Endodermal cell (in vitro differentiated cells): ENCODE measurements around the gene CNNM3. TPM values are rescaled to one million over a fixed set of nuclear protein-coding genes. Genes with fewer than 3 reads are reported as not detected.
"Not testable (repeated sequence)": the region's sequence is repeated elsewhere in the genome, so short reads cannot be mapped to it uniquely, and the experiment has no call there.

Source experiments
- DNase-seq: peaks from one replicate; pipeline ENCODE4 v3.0.0-alpha.2; 2017
- H3K27ac ChIP-seq: 2 replicates; pipeline ENCODE4 v1.5.1; 2013; ENCODE audit warnings: mild to moderate bottlenecking, low read depth, low read length, moderate library complexity
- H3K27me3 ChIP-seq: 2 replicates; pipeline ENCODE4 v1.6.1; 2013; ENCODE audit warnings: mild to moderate bottlenecking, low read length, moderate library complexity; ENCODE audit not compliant: insufficient read depth, control insufficient read depth, poor library complexity, severe bottlenecking
- H3K36me3 ChIP-seq: 2 replicates; pipeline ENCODE4 v1.7.0; 2013; ENCODE audit warnings: mild to moderate bottlenecking, low read length, moderate library complexity; ENCODE audit not compliant: control insufficient read depth, insufficient read depth
- H3K4me1 ChIP-seq: one replicate; pipeline ENCODE4 v1.7.0; 2013; ENCODE audit warnings: low read length; ENCODE audit not compliant: control insufficient read depth, insufficient read depth
- H3K4me3 ChIP-seq: 2 replicates; pipeline ENCODE4 v1.5.1; 2013; ENCODE audit warnings: mild to moderate bottlenecking, low read length, moderate library complexity
- H3K9ac ChIP-seq: 2 replicates; pipeline ENCODE4 v1.6.1; 2013; ENCODE audit warnings: mild to moderate bottlenecking, low read length, moderate library complexity; ENCODE audit not compliant: poor library complexity, severe bottlenecking; ENCODE audit errors: extremely low read depth
- H3K9me3 ChIP-seq: 2 replicates; pipeline ENCODE4 v1.6.1; 2013; ENCODE audit warnings: mild to moderate bottlenecking, low read length, moderate library complexity; ENCODE audit not compliant: control insufficient read depth
- H3K27ac Mint-ChIP-seq: 2 replicates; pipeline ENCODE4 v1.8.0; 2020; ENCODE audit warnings: mixed read lengths
- H3K27me3 Mint-ChIP-seq: 2 replicates; pipeline ENCODE4 v1.8.0; 2021; ENCODE audit warnings: mild to moderate bottlenecking, mixed read lengths; ENCODE audit not compliant: insufficient read depth
- H3K36me3 Mint-ChIP-seq: 2 replicates; pipeline ENCODE4 v1.8.0; 2020; ENCODE audit warnings: low read depth, mixed read lengths
- H3K4me1 Mint-ChIP-seq: 2 replicates; pipeline ENCODE4 v1.8.0; 2020; ENCODE audit warnings: mixed read lengths
- H3K4me3 Mint-ChIP-seq: 2 replicates; pipeline ENCODE4 v1.8.0; 2020; ENCODE audit warnings: mild to moderate bottlenecking, moderate library complexity, mixed read lengths
- H3K9me3 Mint-ChIP-seq: 2 replicates; pipeline ENCODE4 v1.8.0; 2020; ENCODE audit warnings: mild to moderate bottlenecking, mixed read lengths
- WGBS, 2 experiments: methylation state at CpG; one replicate each; pipeline versions ENCODE4 v1.1.5 to v1.1.7; 2013; ENCODE audit warnings: missing lambda C conversion rate in 2 of 2, mixed read lengths in 1 of 2; ENCODE audit not compliant: insufficient coverage in 1 of 2, insufficient read length in 1 of 2; 5-methylcytosine and 5-hydroxymethylcytosine counted together
- total RNA-seq, 2 donors: library from RNA; stranded (reverse); fragmentation: NEBNext Ultra II Directional in 1 of 2; extraction: Animal tissue kit (Norgen Biotek cat#: 25700) in 1 of 2; gene quantifications; 2 replicates in 1 of 2; 3 replicates in 1 of 2; pipeline ENCODE4 v1.2.1, GENCODE V29; 2021
- TF ChIP-seq, protein P1 (sequence below): fragments of 200-600 bp; sonication (generic); conservative IDR thresholded peaks from 2 replicates; pipeline ENCODE4 v1.5.0; 2021; ENCODE audit warnings: antibody characterized with exemption, mild to moderate bottlenecking

CNNM3 gene
- total RNA-seq, 2 donors from 2014 or later = 33.1 to 34.8 TPM

DNA sequence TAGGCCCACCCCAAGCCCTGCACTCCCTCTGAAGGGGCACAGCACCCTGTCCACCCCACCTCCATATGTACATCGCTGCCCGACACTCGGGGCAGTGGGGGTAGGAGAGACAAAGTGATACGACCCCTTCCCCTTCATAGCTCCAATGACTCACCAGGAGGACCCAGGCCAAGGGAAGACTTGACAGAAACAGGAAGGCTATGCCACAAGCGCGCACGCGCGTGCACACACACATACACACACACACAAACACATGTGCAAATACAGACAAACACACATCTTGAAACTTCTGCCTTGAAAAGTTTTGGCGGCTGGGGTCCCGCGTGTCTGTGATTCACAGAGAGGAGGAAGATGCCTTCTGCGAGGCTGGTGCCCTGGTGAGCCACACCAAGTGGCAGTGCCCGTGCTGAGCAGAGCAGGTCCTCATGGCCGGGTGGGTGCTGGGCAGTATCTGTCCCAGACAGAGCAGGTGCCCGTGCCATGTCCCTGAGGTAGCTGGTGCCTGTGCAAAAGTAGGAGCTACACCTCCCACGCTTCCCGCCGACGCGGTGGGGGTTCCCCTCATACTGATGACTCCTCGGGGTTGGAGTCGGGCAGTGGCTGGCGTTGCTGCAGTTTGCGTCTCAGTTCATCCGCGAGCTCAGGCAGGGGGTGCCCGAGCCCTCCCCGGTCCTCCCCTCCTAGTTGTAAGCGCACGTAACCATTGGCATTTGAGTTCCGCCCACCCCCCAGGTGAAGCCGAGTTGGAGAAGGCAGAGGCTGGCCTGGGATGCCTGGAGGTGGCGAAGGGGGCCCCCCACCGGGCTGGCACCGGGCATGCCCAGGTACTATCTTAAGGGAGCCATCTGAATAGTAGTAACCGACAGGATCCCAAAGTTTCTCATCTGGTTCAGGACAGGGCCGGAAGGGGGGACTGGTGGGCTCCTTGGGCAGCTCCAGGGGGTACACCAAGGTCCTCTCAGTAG is 44.3 kb downstream of the CNNM3 start:
- Histone ChIP-seq H3K27me3 (no peaks in the 10 kb centered on the region), H3K9me3 (no peaks in the 10 kb centered on the region), H3K9ac (no peak overlapping the region), H3K4me1 (peaks cover 5% of the 10 kb centered on the region), H3K36me3 (peaks cover 43% of the 10 kb centered on the region), H3K4me3 (no peak overlapping the region), H3K27ac (no peak overlapping the region)
- Mint-ChIP-seq H3K4me3 (no peak overlapping the region), H3K4me1 (peaks cover 17% of the 10 kb centered on the region), H3K9me3 (no peaks in the 10 kb centered on the region), H3K27ac (peak overlapping the region; percentile 33), H3K36me3 (peaks cover 32% of the 10 kb centered on the region), H3K27me3 (no peaks in the 10 kb centered on the region)
- 91 to 93% methylated on average over 17 to 38 of the region's 38 CpGs for WGBS, 2 experiments
- TF ChIP-seq, protein P1, sequence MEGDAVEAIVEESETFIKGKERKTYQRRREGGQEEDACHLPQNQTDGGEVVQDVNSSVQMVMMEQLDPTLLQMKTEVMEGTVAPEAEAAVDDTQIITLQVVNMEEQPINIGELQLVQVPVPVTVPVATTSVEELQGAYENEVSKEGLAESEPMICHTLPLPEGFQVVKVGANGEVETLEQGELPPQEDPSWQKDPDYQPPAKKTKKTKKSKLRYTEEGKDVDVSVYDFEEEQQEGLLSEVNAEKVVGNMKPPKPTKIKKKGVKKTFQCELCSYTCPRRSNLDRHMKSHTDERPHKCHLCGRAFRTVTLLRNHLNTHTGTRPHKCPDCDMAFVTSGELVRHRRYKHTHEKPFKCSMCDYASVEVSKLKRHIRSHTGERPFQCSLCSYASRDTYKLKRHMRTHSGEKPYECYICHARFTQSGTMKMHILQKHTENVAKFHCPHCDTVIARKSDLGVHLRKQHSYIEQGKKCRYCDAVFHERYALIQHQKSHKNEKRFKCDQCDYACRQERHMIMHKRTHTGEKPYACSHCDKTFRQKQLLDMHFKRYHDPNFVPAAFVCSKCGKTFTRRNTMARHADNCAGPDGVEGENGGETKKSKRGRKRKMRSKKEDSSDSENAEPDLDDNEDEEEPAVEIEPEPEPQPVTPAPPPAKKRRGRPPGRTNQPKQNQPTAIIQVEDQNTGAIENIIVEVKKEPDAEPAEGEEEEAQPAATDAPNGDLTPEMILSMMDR = no peak
- peak; percentile 49 for DNase-seq

- no peak overlapping the region for H3K4me3 ChIP-seq
- peaks cover 50% of the 10 kb centered on the region for H3K36me3 ChIP-seq
- no peak overlapping the region for H3K27ac ChIP-seq
- WGBS, 2 experiments = 94 to 97% methylated on average over 7 to 17 of the region's 17 CpGs
- peaks cover 5% of the 10 kb centered on the region for H3K4me1 ChIP-seq
- DNase-seq = peak; percentile 45
- no peak overlapping the region for H3K9ac ChIP-seq
- no peaks in the 10 kb centered on the region for H3K27me3 ChIP-seq
- no peaks in the 10 kb centered on the region for H3K9me3 ChIP-seq
- no peak overlapping the region for H3K4me3 Mint-ChIP-seq
- H3K9me3 Mint-ChIP-seq = no peaks in the 10 kb centered on the region
- H3K4me1 Mint-ChIP-seq = peaks cover 17% of the 10 kb centered on the region
- TF ChIP-seq, protein P1 = no peak
- no peaks in the 10 kb centered on the region for H3K27me3 Mint-ChIP-seq
- H3K36me3 Mint-ChIP-seq = peaks cover 38% of the 10 kb centered on the region
- H3K27ac Mint-ChIP-seq = no peak overlapping the region
Observed at GRCh38 chr2:96861074-96861473, 45.0 kb downstream of the CNNM3 start.

DNA sequence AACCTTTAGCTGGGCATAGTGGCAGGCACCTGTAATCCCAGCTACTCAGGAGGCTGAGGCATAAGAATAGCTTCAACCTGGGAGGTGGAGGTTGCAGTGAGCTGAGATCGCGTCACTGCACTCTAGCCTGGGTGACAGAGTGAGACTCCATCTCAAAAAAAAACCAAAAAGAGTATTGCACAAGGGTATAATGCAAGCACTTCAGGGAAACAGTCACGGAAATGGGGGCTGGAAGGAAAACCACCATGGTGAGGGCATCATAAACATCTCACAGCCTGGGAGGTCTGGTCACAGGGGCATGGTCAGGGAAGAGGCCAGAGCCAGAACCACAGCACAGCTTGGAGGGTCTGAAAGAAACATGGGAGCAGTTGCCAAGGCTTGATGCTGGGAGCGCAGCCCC is 47.0 kb downstream of the CNNM3 start:
- H3K27me3 ChIP-seq, H3K27ac Mint-ChIP-seq, DNase-seq, H3K9me3 Mint-ChIP-seq, H3K27ac ChIP-seq, H3K27me3 Mint-ChIP-seq, H3K4me1 ChIP-seq, H3K4me3 Mint-ChIP-seq, H3K4me3 ChIP-seq, H3K9ac ChIP-seq, H3K9me3 ChIP-seq: not testable (repeated sequence)
- 97 to 100% methylated on average over 2 to 4 of the region's 4 CpGs for WGBS, 2 experiments
- H3K36me3 ChIP-seq = peaks cover 65% of the 10 kb centered on the region
- peaks cover 19% of the 10 kb centered on the region for H3K4me1 Mint-ChIP-seq
- H3K36me3 Mint-ChIP-seq = peaks cover 48% of the 10 kb centered on the region
